Measurements from ENCODE around the gene SLC25A21.
"Not testable (repeated sequence)": the region's sequence is repeated elsewhere in the genome, so short reads cannot be mapped to it uniquely, and the experiment has no call there.

SLC25A21 gene

DNA sequence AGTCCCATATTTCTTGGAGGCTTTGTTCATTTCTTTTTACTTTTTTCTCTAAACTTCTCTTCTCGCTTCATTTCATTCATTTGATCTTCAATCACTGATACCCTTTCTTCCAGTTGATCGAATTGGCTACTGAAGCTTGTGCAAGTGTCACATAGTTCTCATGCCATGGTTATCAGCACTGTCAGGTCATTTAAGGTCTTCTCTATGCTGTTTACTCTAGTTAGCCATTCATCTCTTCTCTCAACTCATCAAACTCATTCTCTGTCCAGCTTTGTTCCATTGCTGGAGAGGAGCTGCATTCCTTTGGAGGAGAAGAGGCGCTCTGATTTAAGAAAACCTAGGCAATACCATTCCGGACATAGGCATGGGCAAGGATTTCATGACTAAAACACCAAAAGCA is 192.0 kb downstream of the SLC25A21 start:
- H3K4me3 ChIP-seq (ENCODE audit: insufficient read depth, low read depth, low read length, poor library complexity, severe bottlenecking); H3K9me3 ChIP-seq (ENCODE audit: control insufficient read depth, low read length); DNase-seq; H3K36me3 ChIP-seq (ENCODE audit: control insufficient read depth, insufficient read depth, low read length); H3K4me1 ChIP-seq (ENCODE audit: control insufficient read depth, insufficient read depth, low read length, poor library complexity, severe bottlenecking); H3K27ac ChIP-seq (ENCODE audit: insufficient read depth, low read length, poor library complexity, severe bottlenecking); H3K27me3 ChIP-seq (replicated peaks; ENCODE audit: control insufficient read depth, insufficient read depth, low read length, poor library complexity, severe bottlenecking): not testable (repeated sequence)

- H3K36me3 ChIP-seq (ENCODE audit: control insufficient read depth, insufficient read depth, low read length), result no peaks in the 10 kb centered on the region
- no peak for DNase-seq
- H3K4me3 ChIP-seq (ENCODE audit: insufficient read depth, low read depth, low read length, poor library complexity, severe bottlenecking), result no peak overlapping the region
- peaks cover 4% of the 10 kb centered on the region for H3K9me3 ChIP-seq (ENCODE audit: control insufficient read depth, low read length)
- no peaks in the 10 kb centered on the region for H3K4me1 ChIP-seq (ENCODE audit: control insufficient read depth, insufficient read depth, low read length, poor library complexity, severe bottlenecking)
- H3K27ac ChIP-seq (ENCODE audit: insufficient read depth, low read length, poor library complexity, severe bottlenecking), result no peak overlapping the region
- no peaks in the 10 kb centered on the region for H3K27me3 ChIP-seq (replicated peaks; ENCODE audit: control insufficient read depth, insufficient read depth, low read length, poor library complexity, severe bottlenecking)
Observed at GRCh38 chr14:36979863-36980262, 192.5 kb downstream of the SLC25A21 start.

GRCh38 chr14:36976571-36977023 is 195.8 kb downstream of the SLC25A21 start:
- H3K27me3 ChIP-seq (replicated peaks; ENCODE audit: control insufficient read depth, insufficient read depth, low read length, poor library complexity, severe bottlenecking), result no peaks in the 10 kb centered on the region
- no peak overlapping the region for H3K27ac ChIP-seq (ENCODE audit: insufficient read depth, low read length, poor library complexity, severe bottlenecking)
- H3K4me3 ChIP-seq (ENCODE audit: insufficient read depth, low read depth, low read length, poor library complexity, severe bottlenecking), result no peak overlapping the region
- no peaks in the 10 kb centered on the region for H3K36me3 ChIP-seq (ENCODE audit: control insufficient read depth, insufficient read depth, low read length)
- H3K9me3 ChIP-seq (ENCODE audit: control insufficient read depth, low read length), result peaks cover 4% of the 10 kb centered on the region
- no peaks in the 10 kb centered on the region for H3K4me1 ChIP-seq (ENCODE audit: control insufficient read depth, insufficient read depth, low read length, poor library complexity, severe bottlenecking)
- no peak for DNase-seq

DNA sequence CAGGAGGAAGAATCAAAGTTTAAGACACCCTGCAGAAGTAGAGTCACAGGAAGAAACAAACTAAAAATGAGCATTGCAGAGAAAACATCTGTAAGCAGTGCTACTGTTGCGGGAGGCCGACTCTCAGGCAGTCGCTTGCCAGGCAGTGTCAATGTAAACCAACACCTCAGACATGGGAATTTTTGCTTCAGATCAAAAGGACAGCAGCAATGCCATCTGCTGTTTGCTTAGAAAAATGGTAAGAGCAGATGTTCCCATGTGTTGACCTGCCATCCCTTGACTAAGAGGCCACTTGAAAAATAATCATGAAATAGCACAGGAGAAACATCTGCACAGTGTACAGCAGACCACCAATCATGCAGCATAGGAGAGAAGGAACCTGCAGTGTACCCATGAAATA is 196.6 kb downstream of the SLC25A21 start:
- no peak overlapping the region for H3K27ac ChIP-seq (ENCODE audit: insufficient read depth, low read length, poor library complexity, severe bottlenecking)
- DNase-seq, result no peak
- H3K27me3 ChIP-seq (replicated peaks; ENCODE audit: control insufficient read depth, insufficient read depth, low read length, poor library complexity, severe bottlenecking), result no peaks in the 10 kb centered on the region
- H3K4me1 ChIP-seq (ENCODE audit: control insufficient read depth, insufficient read depth, low read length, poor library complexity, severe bottlenecking), result no peaks in the 10 kb centered on the region
- no peak overlapping the region for H3K4me3 ChIP-seq (ENCODE audit: insufficient read depth, low read depth, low read length, poor library complexity, severe bottlenecking)
- no peaks in the 10 kb centered on the region for H3K36me3 ChIP-seq (ENCODE audit: control insufficient read depth, insufficient read depth, low read length)
- H3K9me3 ChIP-seq (ENCODE audit: control insufficient read depth, low read length), result peaks cover 4% of the 10 kb centered on the region

- Histone ChIP-seq H3K27me3 (replicated peaks; ENCODE audit: control insufficient read depth, insufficient read depth, low read length, poor library complexity, severe bottlenecking) (no peaks in the 10 kb centered on the region), H3K4me3 (ENCODE audit: insufficient read depth, low read depth, low read length, poor library complexity, severe bottlenecking) (no peak overlapping the region), H3K9me3 (ENCODE audit: control insufficient read depth, low read length) (peaks cover 4% of the 10 kb centered on the region), H3K27ac (ENCODE audit: insufficient read depth, low read length, poor library complexity, severe bottlenecking) (no peak overlapping the region), H3K4me1 (ENCODE audit: control insufficient read depth, insufficient read depth, low read length, poor library complexity, severe bottlenecking) (no peaks in the 10 kb centered on the region), H3K36me3 (ENCODE audit: control insufficient read depth, insufficient read depth, low read length) (no peaks in the 10 kb centered on the region)
- no peak for DNase-seq
Observed at GRCh38 chr14:36974985-36975384, 197.4 kb downstream of the SLC25A21 start.

- DNase-seq, result no peak
- H3K9me3 ChIP-seq (ENCODE audit: control insufficient read depth, low read length), result peaks cover 4% of the 10 kb centered on the region
- H3K4me3 ChIP-seq (ENCODE audit: insufficient read depth, low read depth, low read length, poor library complexity, severe bottlenecking), result no peak overlapping the region
- no peaks in the 10 kb centered on the region for H3K36me3 ChIP-seq (ENCODE audit: control insufficient read depth, insufficient read depth, low read length)
- H3K27me3 ChIP-seq (replicated peaks; ENCODE audit: control insufficient read depth, insufficient read depth, low read length, poor library complexity, severe bottlenecking), result no peaks in the 10 kb centered on the region
- no peak overlapping the region for H3K27ac ChIP-seq (ENCODE audit: insufficient read depth, low read length, poor library complexity, severe bottlenecking)
- no peaks in the 10 kb centered on the region for H3K4me1 ChIP-seq (ENCODE audit: control insufficient read depth, insufficient read depth, low read length, poor library complexity, severe bottlenecking)
Observed at GRCh38 chr14:36973806-36974442, 198.5 kb downstream of the SLC25A21 start.

GRCh38 chr14:36971263-36971855 is 201.0 kb downstream of the SLC25A21 start:
- no peaks in the 10 kb centered on the region for H3K36me3 ChIP-seq (ENCODE audit: control insufficient read depth, insufficient read depth, low read length)
- H3K4me3 ChIP-seq (ENCODE audit: insufficient read depth, low read depth, low read length, poor library complexity, severe bottlenecking), result no peak overlapping the region
- H3K27ac ChIP-seq (ENCODE audit: insufficient read depth, low read length, poor library complexity, severe bottlenecking), result no peak overlapping the region
- DNase-seq, result no peak
- H3K4me1 ChIP-seq (ENCODE audit: control insufficient read depth, insufficient read depth, low read length, poor library complexity, severe bottlenecking), result no peaks in the 10 kb centered on the region
- no peaks in the 10 kb centered on the region for H3K27me3 ChIP-seq (replicated peaks; ENCODE audit: control insufficient read depth, insufficient read depth, low read length, poor library complexity, severe bottlenecking)
- peaks cover 4% of the 10 kb centered on the region for H3K9me3 ChIP-seq (ENCODE audit: control insufficient read depth, low read length)

GRCh38 chr14:36967892-36968555 is 204.4 kb downstream of the SLC25A21 start:
- H3K27me3 ChIP-seq (replicated peaks; ENCODE audit: control insufficient read depth, insufficient read depth, low read length, poor library complexity, severe bottlenecking), result no peaks in the 10 kb centered on the region
- DNase-seq, result no peak
- H3K9me3 ChIP-seq (ENCODE audit: control insufficient read depth, low read length), result no peaks in the 10 kb centered on the region

GRCh38 chr14:36955967-36956366 is 216.4 kb downstream of the SLC25A21 start:
- no peak for DNase-seq
- no peak overlapping the region for H3K4me3 ChIP-seq (ENCODE audit: insufficient read depth, low read depth, low read length, poor library complexity, severe bottlenecking)
- H3K9me3 ChIP-seq (ENCODE audit: control insufficient read depth, low read length), result no peaks in the 10 kb centered on the region
- H3K27ac ChIP-seq (ENCODE audit: insufficient read depth, low read length, poor library complexity, severe bottlenecking), result no peak overlapping the region
- no peaks in the 10 kb centered on the region for H3K4me1 ChIP-seq (ENCODE audit: control insufficient read depth, insufficient read depth, low read length, poor library complexity, severe bottlenecking)
- H3K27me3 ChIP-seq (replicated peaks; ENCODE audit: control insufficient read depth, insufficient read depth, low read length, poor library complexity, severe bottlenecking), result no peaks in the 10 kb centered on the region
- no peaks in the 10 kb centered on the region for H3K36me3 ChIP-seq (ENCODE audit: control insufficient read depth, insufficient read depth, low read length)

More at GRCh38 chr14:36967892-36968555, 204.4 kb downstream of the SLC25A21 start:
- Histone ChIP-seq H3K27ac (ENCODE audit: insufficient read depth, low read length, poor library complexity, severe bottlenecking) (no peak overlapping the region), H3K4me3 (ENCODE audit: insufficient read depth, low read depth, low read length, poor library complexity, severe bottlenecking) (no peak overlapping the region), H3K4me1 (ENCODE audit: control insufficient read depth, insufficient read depth, low read length, poor library complexity, severe bottlenecking) (no peaks in the 10 kb centered on the region), H3K36me3 (ENCODE audit: control insufficient read depth, insufficient read depth, low read length) (no peaks in the 10 kb centered on the region)

- no peaks in the 10 kb centered on the region for H3K36me3 ChIP-seq (ENCODE audit: control insufficient read depth, insufficient read depth, low read length)
- no peaks in the 10 kb centered on the region for H3K9me3 ChIP-seq (ENCODE audit: control insufficient read depth, low read length)
- no peak overlapping the region for H3K4me3 ChIP-seq (ENCODE audit: insufficient read depth, low read depth, low read length, poor library complexity, severe bottlenecking)
- no peaks in the 10 kb centered on the region for H3K27me3 ChIP-seq (replicated peaks; ENCODE audit: control insufficient read depth, insufficient read depth, low read length, poor library complexity, severe bottlenecking)
- no peak for DNase-seq
- no peak overlapping the region for H3K27ac ChIP-seq (ENCODE audit: insufficient read depth, low read length, poor library complexity, severe bottlenecking)
- H3K4me1 ChIP-seq (ENCODE audit: control insufficient read depth, insufficient read depth, low read length, poor library complexity, severe bottlenecking), result no peaks in the 10 kb centered on the region
Observed at GRCh38 chr14:36955376-36955775, 217.0 kb downstream of the SLC25A21 start.

Measured in effector memory CD4-positive, alpha-beta T cell (primary cell).